Heart left ventricle (tissue), 13 donors: ENCODE results near the gene METTL24.

ENCODE experiments used
- POLR2A ChIP-seq, 2 donors: fragments of 450-650 bp; IDR thresholded peaks; one replicate each; pipeline ENCODE4 v1.6.1; 2017; ENCODE audit warnings: antibody characterized with exemption in 2 of 2, mild to moderate bottlenecking in 2 of 2, moderate library complexity in 2 of 2
- TF ChIP-seq, protein P1 (sequence below), 12 donors: fragments of 200-600 bp; sonication (generic) in 4 of 12; IDR thresholded peaks; one replicate each; pipeline versions ENCODE4 v1.5.0 to v1.8.0; 2018 to 2022; ENCODE audit warnings: antibody characterized with exemption in 12 of 12, mild to moderate bottlenecking in 5 of 12
- donor health status: ischemic (EF 13 %, LVEDD 7.1; RV severe dilation, severe dysfunction).
- donor health status: DM: no; HTN: yes; CAD: no.
- donor health status: DM: no; HTN: no; CAD: no.
- donor health status: ischemic (EF 25% LVEDD 6.9; RV normal size, moderate dysfunction).
- donor health status: ischemic (EF 25% LVEDD 5.7; RV mildly dilated, moderate dysfunction).
- donor health status: ischemic (EF 35%, LVEDD 5.7; RV mildly dilated, moderate dysfunction).
- donor health status: nonischemic (EF 11% LVEDD 7.7; RV severe dilation, severe dysfunction).
- donor health status: DM: yes; HTN: yes; CAD: no.
- donor health status: PGD.
- donor health status: ischemic (EF 29% LVEDD 5.4; RV normal size, mild dysfunction).
- donor health status: nonischemic (EF 23%, LVEDD 6.1; RV moderate dilation, normal function).

DNA sequence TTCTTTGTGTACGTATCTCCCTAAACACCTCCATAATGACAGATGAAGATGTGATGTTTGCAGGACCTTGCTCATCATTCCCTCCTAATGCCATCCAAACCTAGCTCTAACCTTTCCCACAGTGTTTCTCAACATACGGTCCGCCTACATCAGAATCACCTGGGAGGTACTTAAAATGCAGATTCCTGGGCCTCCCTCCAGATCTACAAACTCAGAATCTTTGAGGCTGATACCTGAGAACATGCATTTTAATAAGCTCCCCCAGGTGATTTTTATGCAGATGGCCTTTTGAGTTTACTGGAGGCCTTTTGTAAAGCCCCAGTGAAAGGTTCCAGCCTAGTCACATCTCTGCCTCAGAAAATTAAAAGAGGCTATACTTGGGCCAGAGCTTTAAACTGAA lies 40.5 kb downstream of the METTL24 start:
- TF ChIP-seq POLR2A (IDR thresholded peaks at IDR 0.05): no peak
- TF ChIP-seq, protein P1, sequence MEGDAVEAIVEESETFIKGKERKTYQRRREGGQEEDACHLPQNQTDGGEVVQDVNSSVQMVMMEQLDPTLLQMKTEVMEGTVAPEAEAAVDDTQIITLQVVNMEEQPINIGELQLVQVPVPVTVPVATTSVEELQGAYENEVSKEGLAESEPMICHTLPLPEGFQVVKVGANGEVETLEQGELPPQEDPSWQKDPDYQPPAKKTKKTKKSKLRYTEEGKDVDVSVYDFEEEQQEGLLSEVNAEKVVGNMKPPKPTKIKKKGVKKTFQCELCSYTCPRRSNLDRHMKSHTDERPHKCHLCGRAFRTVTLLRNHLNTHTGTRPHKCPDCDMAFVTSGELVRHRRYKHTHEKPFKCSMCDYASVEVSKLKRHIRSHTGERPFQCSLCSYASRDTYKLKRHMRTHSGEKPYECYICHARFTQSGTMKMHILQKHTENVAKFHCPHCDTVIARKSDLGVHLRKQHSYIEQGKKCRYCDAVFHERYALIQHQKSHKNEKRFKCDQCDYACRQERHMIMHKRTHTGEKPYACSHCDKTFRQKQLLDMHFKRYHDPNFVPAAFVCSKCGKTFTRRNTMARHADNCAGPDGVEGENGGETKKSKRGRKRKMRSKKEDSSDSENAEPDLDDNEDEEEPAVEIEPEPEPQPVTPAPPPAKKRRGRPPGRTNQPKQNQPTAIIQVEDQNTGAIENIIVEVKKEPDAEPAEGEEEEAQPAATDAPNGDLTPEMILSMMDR (IDR thresholded peaks at IDR 0.05): no peak
